Stimulated activated CD4-positive, alpha-beta T cell treated with anti-CD3 and anti-CD28 coated beads, TNF-alpha, amount 100 ng/mL, for 48 hours (primary cell): ENCODE results near the gene DCTPP1.
"Not testable (repeated sequence)": the region's sequence is repeated elsewhere in the genome, so short reads cannot be mapped to it uniquely, and the experiment has no call there.

Experiments
- DNase-seq, 3 donors: peaks; one replicate each; pipeline ENCODE4 v3.0.0-alpha.2; 2020; ENCODE audit warnings: low read depth in 3 of 3

DCTPP1 gene

DNA sequence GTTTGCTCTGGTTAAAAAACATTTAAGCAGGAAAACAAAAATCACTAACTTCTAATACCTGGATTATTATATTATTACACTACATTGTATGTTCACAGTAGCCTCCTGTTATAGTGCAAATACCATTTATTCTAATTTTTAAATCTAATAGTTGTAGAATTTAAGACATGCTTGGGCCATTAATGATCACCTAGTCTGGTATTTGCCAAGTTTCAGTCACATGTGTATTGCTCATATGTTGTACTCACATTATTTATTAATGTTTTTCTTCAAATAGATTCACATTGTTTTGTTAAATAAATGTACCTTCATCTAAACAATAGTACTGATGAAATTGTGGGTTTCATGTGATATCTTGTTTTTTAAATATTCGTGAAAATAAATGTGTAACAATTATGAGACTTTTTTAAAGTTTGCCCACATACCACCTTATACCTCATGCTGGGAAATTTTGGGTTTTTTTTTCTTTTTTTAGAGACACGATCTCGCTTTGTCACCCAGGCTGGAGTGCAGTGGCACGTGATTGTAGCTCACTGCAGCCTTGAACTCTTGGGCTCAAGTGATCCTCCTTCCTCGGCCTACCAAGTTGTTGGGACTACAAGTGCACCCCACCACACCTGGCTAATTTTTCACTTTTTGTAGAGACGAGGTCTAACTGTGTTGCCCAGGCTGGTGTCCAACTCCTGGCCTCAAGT lies 16.6 kb downstream of the DCTPP1 start:
- no peak for DNase-seq

DNA sequence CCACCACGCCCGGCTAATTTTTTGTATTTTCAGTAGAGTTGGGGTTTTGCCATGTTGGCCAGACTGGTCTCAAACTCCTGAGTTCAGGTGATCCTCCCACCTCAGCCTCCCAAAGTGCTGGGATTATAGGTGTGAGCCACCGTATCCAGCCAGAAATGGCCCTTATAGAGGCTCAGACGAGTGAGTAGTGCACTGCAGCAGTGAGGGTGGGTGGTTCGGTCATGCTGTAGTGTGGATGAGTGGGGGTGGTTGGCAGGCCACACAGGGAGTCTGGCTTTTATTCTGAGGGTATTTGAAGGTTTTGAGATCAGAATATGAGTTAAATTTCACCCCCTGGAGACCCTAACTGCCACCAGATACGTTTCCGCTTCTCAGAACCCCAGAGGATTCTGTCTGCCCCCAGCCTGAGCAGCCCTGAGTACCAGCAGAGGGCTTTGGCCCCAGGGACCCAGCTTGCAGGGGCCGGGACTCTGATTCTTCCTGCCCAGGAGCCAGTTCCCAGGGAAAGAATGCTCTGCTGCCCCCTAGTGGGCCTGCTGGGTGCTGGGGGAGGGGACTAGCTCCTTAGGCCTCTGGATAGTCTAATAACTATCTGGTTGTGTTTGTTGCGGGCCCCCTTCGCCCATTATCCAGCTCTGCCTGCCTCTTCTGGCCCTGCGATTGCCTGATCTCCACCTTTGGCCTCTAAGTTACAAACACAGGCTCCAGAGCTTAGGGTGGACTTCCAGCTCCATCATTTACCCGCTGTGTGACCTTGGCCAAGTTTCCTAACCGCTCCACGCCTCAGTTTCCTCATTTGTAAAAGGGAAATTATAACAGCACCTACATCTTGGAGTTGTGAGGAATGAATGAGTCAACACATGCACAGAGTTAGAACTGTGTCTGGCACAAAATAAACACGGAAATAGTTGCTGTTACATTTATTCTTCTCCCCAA lies 20.4 kb downstream of the DCTPP1 start:
- peak; percentile 80 to 92 (median 87) for DNase-seq

DNA sequence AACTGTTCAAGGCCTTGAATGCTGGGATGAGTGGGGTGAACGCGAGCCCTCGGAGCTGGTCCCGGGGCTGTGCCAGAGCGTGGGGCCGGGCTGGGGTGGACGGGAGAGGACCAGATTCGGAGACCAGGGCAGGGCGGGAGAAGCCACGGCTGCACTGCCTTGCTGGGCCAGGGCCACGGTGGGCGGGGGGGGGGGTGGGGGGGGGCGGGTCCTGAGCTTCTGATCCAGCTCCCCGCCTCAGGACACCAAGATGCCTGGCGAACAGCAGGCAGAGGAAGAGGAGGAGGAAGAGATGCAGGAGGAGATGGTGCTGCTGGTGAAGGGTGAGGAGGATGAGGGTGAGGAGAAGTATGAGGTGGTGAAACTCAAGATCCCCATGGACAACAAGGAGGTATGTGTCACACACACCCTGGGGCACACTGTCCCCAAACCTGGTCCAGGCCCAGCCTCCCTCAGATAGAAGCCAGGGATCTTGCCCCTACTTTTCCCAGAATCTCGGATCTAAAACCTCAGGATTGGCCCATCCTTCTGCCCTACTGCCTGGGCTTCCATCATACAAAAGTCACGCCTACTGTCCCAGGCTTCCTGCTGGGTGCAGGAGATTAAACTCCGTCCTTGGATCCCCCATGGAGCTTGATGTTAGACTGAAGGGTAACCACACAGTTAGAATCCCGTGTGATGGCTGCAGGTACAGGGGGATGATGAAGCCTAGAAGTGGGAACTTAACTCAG lies 21.9 kb downstream of the DCTPP1 start:
- no peak for DNase-seq

DNA sequence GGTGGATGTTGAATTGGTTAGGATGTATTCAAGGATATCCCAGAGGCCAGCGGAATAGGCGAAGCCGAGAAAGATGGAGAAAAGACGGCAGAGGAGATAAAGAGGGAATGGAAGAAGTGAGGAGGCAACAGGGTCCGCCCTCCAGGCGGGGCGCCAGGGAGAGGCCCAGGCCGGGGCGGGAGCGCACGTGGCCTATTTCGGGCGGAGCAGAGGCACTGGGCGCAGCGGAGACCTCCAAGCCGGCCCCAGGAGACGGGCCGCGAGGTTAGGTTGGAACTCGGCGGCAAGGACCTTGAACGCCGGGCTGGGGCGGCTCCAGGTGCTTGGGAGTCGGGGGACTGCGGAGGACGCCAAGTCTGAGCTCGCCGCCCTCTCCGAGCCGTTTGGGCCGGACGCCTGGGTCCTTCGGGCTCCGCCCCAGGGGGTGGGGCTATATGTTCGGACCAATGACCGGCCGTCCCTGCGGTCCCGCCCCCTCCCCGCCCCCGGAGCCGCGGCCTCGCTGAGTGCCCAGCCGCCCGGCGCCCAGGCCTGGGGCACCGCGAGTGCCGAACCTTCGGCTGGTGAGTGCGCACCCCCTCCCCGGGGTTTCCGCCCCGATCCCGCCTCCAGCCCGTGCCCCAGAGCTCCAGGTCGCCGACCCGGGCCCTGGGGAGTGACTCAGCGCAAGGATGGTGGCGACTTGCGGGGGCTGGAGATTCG lies 22.6 kb downstream of the DCTPP1 start, which contains the start of gene ZNF771:
ZNF771 (plus strand) TSS at position 505 of the 702 bp plus-strand sequence. CDS start 448 bp downstream, outside the sequence.
- DNase-seq = peak; percentile 85 to 98 (median 90)

DNA sequence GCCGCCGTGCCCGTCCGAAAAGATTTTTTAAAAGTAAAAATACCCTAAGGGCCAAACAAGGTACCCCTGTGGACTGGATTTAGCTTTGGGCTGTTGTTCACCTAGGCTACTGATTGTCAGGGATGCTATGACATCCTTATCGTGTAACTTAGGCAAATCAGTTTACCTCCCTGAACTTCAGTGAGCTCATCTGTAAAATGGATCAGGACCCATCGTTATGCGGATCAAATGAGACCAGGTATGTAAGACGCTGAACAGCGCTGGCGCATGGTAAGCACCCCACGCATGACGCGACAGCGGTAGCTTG lies 23.1 kb downstream of the DCTPP1 start:
- no peak for DNase-seq

DNA sequence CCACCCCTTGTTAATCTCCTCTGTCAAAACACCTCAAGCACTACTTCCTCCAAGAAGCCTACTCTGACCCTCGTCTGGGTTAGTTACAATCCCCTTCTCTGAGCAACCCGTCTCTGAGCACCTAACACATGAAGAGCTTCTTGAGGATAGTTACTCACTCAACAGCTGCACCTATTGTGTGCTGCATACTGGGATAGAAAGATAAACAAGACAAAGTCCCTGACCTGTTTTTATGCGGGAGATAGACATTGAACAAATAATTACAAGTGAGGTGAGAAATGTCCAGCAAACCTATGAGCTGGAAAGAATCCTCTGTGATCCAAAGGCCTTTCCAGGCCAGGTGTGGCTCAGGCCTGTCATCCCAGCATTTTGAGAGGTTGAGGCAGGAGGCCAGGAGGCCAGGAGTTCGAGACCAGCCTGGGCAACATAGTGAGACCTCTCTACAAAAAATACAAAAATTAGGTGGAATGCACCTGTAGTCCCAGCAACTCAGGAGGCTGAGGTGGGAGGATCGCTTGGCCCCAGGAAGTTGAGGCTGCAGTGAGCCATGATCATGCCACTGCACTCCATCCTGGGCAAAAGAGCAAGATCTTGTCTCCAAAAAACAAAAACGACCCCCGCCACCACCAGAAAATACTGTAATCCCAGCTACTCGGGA lies 27.9 kb downstream of the DCTPP1 start:
- DNase-seq = no peak

DNA sequence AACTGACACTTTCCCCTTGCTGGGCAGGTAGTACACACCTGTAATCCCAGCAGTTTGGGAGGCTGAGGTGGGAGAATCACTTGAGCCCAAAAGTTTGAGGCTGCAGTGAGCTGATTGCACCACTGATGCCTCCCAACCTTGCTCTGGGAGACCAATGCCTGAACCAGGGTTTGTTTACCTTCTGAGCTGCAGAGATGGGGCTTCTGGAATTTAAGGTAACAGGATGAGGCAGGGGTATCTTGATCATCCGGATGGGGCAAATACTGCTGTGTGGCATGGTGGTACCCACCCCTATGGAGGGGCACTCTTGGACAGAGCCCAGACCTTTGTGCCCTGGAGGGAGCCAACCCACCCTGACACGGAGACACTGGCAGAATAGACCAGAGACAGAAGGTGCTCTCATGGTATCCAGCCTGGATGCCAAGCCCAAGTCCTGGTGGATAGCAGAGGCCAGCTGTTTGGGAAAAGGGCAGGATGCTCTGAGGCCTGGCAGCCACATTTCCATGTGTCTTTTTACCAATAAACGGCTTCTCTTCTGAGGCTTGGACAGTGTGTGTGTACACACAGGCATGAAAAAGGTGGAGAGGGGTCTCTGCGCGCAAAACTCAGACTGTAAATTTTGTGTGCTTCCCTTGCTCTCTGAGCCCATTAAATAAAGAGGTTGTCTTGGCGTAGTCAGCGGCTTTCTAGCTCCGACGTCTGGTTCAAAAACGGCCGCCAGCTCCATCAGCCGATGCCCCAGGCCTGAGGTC lies 30.2 kb downstream of the DCTPP1 start:
- DNase-seq = no peak

DNA sequence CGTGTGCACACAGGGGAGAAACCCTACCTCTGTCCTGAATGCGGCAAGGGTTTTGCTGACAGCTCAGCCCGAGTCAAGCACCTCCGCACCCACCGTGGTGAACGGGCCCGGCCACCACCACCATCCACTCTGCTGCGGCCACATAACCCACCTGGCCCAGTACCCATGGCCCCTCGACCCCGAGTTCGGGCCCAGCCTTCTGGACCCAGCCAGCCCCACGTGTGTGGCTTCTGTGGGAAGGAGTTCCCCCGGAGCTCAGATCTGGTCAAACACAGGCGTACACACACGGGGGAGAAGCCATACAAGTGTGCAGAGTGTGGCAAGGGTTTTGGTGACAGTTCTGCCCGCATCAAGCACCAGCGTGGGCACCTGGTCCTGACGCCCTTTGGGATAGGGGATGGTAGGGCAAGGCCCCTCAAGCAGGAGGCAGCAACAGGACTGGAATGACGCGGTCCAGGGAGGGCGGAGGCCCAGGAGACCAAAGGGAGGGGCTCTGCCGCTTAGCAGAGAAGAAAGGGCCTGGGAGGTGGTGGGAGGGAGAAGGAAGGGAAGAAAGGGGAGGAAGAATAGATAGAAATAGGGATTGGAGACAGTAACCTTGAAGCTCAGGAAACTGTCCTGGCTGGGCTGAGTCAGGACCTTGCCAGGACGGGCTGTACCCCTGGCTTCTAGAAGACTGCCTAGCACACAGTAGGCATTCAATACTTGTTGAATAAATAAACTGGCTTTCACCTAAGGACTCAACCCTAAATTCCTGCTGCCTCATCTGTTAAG lies 31.0 kb downstream of the DCTPP1 start:
- no peak for DNase-seq

DNA sequence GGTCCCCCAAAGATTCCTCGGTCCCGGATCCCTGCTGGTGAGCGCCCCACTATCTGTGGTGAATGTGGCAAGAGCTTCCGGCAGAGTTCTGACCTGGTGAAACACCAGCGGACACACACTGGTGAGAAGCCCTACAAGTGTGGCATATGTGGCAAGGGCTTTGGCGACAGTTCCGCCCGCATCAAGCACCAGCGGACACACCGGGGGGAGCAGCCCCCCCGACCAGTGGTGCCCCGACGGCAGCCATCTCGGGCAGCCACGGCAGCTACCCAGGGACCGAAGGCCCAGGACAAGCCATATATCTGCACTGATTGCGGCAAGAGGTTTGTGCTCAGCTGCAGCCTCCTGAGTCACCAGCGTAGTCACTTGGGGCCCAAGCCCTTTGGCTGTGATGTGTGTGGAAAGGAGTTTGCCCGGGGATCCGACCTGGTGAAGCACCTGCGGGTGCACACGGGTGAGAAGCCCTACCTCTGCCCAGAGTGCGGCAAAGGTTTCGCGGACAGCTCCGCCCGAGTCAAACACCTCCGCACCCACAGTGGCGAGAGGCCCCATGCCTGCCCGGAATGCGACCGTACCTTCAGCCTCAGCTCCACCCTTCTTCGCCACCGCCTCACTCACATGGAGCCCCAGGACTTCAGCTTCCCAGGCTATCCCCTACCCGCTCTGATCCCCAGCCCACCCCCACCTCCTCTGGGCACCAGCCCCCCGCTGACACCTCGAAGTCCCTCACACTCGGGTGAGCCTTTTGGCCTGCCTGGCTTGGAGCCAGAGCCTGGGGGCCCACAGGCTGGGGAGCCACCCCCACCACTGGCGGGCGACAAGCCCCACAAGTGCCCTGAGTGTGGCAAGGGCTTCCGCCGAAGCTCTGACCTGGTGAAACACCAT lies 31.8 kb downstream of the DCTPP1 start:
- no peak for DNase-seq

DNA sequence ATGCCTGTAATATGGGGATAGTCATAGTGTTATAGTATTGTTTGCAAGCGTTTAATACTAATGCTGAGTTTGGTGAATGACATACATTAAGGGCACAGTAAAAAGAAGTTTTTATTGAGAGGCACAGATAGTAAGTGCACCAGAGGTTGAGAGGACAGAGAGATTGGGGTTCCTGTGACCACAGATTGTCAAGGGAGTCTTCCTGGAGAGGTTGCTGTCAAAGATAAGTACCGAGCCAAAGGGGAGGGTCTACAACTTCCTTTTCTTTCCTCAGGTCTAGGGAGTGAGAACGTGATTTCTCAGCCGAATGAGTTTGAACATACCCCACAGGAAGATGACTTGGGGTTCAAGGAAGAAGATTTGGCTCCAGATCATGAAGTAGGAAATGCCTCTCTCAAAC lies 32.8 kb downstream of the DCTPP1 start:
- DNase-seq = no peak

DNA sequence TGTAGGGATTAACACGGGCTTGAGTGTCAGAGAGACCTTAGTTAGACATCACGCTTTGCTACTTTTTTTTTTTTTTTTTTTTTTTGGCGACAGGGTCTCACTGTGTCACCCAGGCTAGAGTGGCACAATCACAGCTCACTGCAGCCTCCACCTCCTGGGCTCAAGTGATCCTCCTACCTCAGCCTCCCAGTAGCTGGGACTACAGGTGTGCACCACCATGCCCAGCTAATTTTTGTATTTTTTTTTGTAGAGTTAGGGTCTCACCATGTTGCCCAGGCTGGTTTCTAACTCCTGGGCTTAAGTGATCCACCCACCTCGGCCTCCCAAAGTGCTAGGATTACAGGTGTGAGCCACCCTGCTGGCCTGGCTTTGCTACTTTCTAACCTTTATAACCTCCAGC lies 33.2 kb downstream of the DCTPP1 start:
- DNase-seq = not testable (repeated sequence)

DNA sequence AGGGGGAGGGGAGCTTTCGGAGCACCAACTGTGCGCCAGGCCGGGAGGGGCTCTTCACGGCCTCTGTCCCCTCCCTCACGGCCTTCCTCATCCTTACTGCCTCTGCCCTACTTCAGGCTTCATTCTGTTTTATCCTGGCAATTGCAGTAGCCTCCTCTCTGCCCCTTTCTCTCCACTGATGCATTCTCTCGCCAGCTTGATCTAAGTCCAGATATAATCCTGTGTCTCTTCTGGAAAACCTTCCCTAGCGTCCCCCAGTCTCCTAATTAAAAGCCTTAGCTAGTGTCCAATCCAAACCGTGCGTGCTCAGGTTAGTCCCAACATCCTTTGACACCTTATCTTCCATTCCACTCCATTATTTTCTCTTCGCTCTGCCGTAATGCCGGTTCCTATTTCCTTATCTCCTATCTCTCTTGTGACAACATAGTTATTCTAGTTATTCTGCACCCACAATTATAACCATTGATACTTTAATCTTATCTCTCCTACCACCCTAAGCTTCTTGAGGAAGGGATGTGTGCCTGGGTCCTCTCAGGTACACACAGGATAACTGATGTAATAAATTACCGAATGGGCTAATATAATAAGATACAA lies 33.7 kb downstream of the DCTPP1 start:
- DNase-seq = no peak

DNA sequence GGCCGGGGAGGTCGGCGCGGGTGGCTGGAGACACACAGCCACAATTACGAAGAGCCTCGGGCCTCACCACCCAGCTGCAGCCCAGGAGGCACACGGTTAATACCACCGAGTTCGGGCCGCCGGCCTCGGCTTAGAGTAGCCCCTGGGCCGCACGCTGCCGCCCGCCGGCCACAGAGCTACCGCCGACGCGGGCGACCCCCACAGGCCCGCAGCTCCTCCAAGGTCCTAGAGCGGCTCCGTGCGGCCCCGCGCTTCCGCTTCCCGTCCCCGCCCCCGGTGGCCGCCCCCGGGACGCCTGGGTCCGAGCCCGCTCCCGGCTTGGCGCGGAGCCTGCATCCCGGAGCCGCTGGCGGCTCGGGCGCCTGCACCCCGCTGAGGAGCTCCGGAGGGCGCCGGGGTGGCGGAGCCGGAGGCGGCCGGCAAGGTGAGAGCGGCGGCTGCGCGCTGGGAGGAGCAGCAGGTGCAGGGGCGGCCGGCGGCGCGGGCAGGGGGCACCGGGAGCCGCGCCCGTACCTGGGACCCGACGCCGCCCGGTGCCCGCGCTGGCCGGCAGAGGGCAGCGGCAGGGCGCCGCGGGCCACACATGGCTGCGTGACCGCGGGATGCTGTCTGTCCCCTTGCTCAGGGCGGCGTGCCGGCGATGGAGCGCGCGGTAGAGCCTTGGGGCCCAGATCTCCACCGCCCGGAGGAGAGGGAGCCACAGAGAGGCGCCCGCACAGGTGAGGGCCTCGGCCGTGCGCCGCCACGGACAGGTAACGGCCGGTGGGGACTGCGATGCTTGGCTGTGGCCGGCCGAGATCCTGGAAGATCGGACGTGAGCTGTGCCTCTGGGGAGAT lies 34.5 kb downstream of the DCTPP1 start, which contains the start of gene ZNF48:
ZNF48 (plus strand) TSS at position 266 of the 837 bp plus-strand sequence; CDS start at position 641, 375 bp downstream.
- DNase-seq = peak in 1 of 3 donors; percentile 53

DNA sequence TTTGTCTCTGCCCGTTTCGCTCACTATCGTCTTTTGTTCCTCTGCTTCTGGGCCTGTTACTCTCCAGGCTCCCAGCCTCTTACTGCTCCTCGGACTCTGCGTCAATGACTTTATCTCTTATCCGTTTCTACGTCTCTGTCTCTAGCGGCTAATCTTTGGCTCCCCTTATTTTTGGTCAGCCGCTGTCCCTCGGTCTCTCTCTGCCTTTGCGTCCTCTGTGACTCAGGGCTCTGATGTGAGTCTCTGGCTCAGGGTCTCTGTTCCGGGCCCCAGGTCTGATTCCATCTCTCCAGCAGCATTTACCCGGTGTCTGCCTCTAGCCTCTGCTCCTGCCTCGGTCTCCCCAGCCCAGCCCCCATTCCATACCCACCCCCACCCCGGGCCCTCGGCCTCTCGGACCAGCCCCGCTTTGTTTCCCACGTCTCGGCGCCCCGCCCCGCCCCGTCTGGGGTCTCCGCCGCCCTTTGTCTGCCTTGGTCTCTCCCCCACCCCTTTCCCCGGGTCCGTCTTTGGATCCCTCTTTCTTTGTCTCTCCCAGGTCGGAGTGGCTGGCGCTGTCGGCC lies 35.2 kb downstream of the DCTPP1 start:
- no peak for DNase-seq

DNA sequence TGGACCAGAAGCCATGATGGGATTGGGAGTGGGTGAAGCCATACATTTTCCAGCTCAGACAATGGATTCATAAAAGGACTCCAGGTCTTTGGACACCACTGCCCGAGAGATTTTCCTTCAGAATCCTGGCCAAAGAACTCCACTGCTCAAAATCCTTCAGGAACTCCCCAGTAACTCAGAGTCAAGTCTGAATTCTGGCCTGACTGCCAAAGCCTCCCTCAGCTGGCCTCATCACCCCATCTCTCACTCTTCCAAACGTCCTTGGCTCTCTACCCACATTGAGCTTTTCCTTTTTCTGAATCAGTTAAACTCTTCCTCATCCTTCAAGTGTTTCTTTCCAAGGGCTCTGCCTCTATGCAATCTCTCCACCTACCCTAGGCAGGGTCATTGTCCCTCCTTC lies 46.3 kb downstream of the DCTPP1 start:
- no peak for DNase-seq

DNA sequence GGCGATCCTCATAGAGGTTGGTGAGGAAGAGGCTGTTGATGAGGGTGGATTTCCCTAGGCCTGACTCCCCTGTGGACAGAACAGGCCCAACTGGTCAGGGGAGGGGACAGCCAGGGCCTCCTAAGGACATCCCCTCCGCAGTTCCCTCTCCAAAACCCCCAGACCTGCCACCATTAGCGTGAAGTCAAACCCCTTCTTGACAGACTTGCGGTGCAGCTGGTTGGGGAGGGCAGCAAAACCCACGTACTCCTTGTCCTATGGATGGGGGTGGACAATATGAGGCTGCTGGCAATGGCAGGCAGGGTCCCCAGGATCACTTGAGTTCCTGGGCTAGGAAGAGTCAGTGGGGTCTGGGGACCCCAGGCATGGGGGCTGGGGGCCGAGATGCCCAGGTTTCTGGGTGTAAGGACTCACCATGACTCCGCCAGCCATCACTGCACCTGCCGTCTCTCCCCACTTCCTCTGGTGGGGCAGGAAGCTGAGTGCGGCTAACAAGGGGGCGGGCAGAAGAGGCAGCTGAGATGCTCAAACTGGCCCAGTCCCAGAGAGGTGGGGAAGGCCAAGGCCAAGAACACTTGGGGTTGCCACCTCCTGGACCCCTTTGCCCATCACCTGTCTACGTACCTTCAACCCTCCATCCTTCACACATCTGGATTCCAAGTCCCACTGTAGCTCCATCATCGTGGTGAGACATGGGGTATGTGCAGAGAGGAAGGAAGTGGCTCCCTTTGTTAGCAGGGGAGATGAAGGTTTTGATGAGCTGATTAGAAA lies 47.5 kb downstream of the DCTPP1 start, which contains the start of gene SEPTIN1:
SEPTIN1 (minus strand) TSS at position 451 of the 771 bp plus-strand sequence; CDS start at position 432, 19 bp downstream.
- DNase-seq = peak; percentile 50 to 74 (median 62)
